GM18517 (cell line): ENCODE results near the gene LIX1.

ENCODE experiments used
- ATAC-seq: cut with Tn5 transposase; IDR thresholded peaks from one replicate; pipeline ENCODE4 v1.9.1; 2021; ENCODE audit warnings: mild to moderate bottlenecking, moderate library complexity; ENCODE audit not compliant: unreplicated experiment

Gene LIX1

GRCh38 chr5:97077246-97077645 is 65.2 kb downstream of the LIX1 start:
- ATAC-seq, result no peak

- ATAC-seq, result no peak
Measured at GRCh38 chr5:97076098-97076497, 66.3 kb downstream of the LIX1 start.

GRCh38 chr5:97075649-97076048 is 66.8 kb downstream of the LIX1 start:
- ATAC-seq, result no peak

- ATAC-seq, result no peak
Measured at GRCh38 chr5:97074859-97075489, 67.4 kb downstream of the LIX1 start.

- ATAC-seq, result no peak
Measured at GRCh38 chr5:97073420-97073819, 69.0 kb downstream of the LIX1 start.

GRCh38 chr5:97072696-97073095 is 69.7 kb downstream of the LIX1 start:
- no peak for ATAC-seq

- no peak for ATAC-seq
Measured at GRCh38 chr5:97071993-97072392, 70.4 kb downstream of the LIX1 start.

GRCh38 chr5:97071101-97071500 is 71.3 kb downstream of the LIX1 start:
- ATAC-seq, result no peak

GRCh38 chr5:97070234-97070633 is 72.2 kb downstream of the LIX1 start:
- ATAC-seq, result no peak

GRCh38 chr5:97067296-97067850 is 75.0 kb downstream of the LIX1 start:
- no peak for ATAC-seq

- no peak for ATAC-seq
Measured at GRCh38 chr5:97065475-97065874, 76.9 kb downstream of the LIX1 start.

- ATAC-seq, result no peak
Measured at GRCh38 chr5:97063251-97063650, 79.2 kb downstream of the LIX1 start.

- ATAC-seq, result no peak
Measured at GRCh38 chr5:97062046-97062445, 80.4 kb downstream of the LIX1 start.

GRCh38 chr5:97056263-97056662 is 86.1 kb downstream of the LIX1 start:
- ATAC-seq, result no peak

- ATAC-seq, result no peak
Measured at GRCh38 chr5:97049175-97049574, 93.2 kb downstream of the LIX1 start.

- no peak for ATAC-seq
Measured at GRCh38 chr5:97047076-97047475, 95.3 kb downstream of the LIX1 start.

- no peak for ATAC-seq
Measured at GRCh38 chr5:97046270-97046982, 96.0 kb downstream of the LIX1 start.

- no peak for ATAC-seq
Measured at GRCh38 chr5:97044052-97044451, 98.4 kb downstream of the LIX1 start.

- ATAC-seq, result no peak
Measured at GRCh38 chr5:97043511-97043910, 98.9 kb downstream of the LIX1 start.

- no peak for ATAC-seq
Measured at GRCh38 chr5:97042996-97043395, 99.4 kb downstream of the LIX1 start.
